GM12865 (cell line): ENCODE data around the gene SAMD14.

Experiments used
- DNase-seq: peaks from one replicate; pipeline ENCODE4 v3.0.0; 2010; ENCODE audit warnings: low read depth
- H3K4me3 ChIP-seq: 2 replicates; pipeline ENCODE4 v1.5.1; 2011; ENCODE audit warnings: mild to moderate bottlenecking, low read depth, low read length, control low read depth
- CTCF ChIP-seq: IDR thresholded peaks from 2 replicates; pipeline ENCODE4 v1.5.1; 2011; ENCODE audit warnings: low read length, control low read depth, low read depth, inconsistent platforms; ENCODE audit not compliant: insufficient read depth; ENCODE audit errors: missing control alignments

The SAMD14 gene

GRCh38 chr17:50108556-50108955 lies 21.4 kb downstream of the SAMD14 start:
- no peak for DNase-seq
- H3K4me3 ChIP-seq = no peak overlapping the region
- no peak for TF ChIP-seq CTCF

- H3K4me3 ChIP-seq = no peak overlapping the region
- DNase-seq = no peak
- no peak for TF ChIP-seq CTCF
These were observed 22.1 kb downstream of the SAMD14 start for GRCh38 chr17:50107790-50108414.

GRCh38 chr17:50106393-50107131 lies 23.4 kb downstream of the SAMD14 start:
- no peak overlapping the region for H3K4me3 ChIP-seq
- no peak for TF ChIP-seq CTCF
- DNase-seq = no peak

GRCh38 chr17:50105811-50106210 lies 24.1 kb downstream of the SAMD14 start:
- TF ChIP-seq CTCF = no peak
- H3K4me3 ChIP-seq = no peak overlapping the region
- no peak for DNase-seq

- no peak overlapping the region for H3K4me3 ChIP-seq
- no peak for DNase-seq
- no peak for TF ChIP-seq CTCF
These were observed 26.0 kb downstream of the SAMD14 start for GRCh38 chr17:50103941-50104340.

- TF ChIP-seq CTCF = no peak
- H3K4me3 ChIP-seq = no peak overlapping the region
- DNase-seq = no peak
These were observed 26.7 kb downstream of the SAMD14 start for GRCh38 chr17:50103252-50103651.
